Stimulated activated CD4-positive, alpha-beta T cell treated with anti-CD3 and anti-CD28 coated beads, Interleukin-2, amount 100 ng/mL, for 48 hours (primary cell): Measurements from ENCODE around the gene VTI1A.

Experiments used
- DNase-seq, 2 donors: peaks; one replicate each; pipeline ENCODE4 v3.0.0-alpha.2; 2020

Gene VTI1A

GRCh38 chr10:112548535-112549276, 101.7 kb downstream of the VTI1A start:
- DNase-seq, result no peak

- no peak for DNase-seq
These were observed 105.6 kb downstream of the VTI1A start for GRCh38 chr10:112552593-112553110.

- DNase-seq, result no peak
These were observed 106.3 kb downstream of the VTI1A start for GRCh38 chr10:112553315-112553714.

DNA sequence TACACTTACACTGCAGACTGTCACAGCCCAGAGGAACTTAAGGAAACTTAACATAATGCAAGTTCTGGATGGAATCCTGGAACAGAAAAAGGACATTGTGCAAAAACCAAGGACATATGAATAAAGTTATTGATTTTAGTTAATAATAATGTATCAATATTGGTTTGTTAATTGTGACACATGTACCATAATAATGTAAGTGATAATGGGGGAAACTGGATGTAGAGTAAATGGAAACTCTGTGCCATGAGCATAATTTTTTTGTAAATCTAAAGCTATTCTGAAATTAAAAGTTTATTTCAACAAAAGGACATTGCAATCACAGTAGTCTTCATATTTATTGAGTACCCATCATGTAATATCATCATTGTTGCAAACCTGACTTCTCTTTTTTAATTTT, 107.2 kb downstream of the VTI1A start:
- no peak for DNase-seq

DNA sequence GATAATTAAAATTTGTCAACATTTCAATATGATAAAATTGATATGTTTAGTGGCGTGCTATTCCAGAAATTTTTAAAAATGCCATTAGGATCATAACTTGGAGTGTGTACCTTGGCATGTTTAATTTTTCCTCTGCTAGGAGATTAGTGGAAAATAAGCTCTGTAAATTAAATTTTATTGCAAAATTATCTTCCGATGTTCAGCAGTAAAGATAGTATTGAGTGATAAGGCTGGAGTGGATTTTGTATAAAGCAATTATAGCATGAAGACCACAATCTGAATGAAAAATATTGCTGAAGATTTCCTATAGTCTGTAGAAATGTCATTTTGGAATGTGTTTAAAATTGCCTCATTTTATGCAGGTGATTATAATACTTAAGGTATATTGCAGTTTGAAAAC, 110.2 kb downstream of the VTI1A start:
- no peak for DNase-seq

GRCh38 chr10:112558476-112559142, 111.6 kb downstream of the VTI1A start:
- no peak for DNase-seq

- DNase-seq, result no peak
These were observed 112.3 kb downstream of the VTI1A start for GRCh38 chr10:112559349-112559748.

DNA sequence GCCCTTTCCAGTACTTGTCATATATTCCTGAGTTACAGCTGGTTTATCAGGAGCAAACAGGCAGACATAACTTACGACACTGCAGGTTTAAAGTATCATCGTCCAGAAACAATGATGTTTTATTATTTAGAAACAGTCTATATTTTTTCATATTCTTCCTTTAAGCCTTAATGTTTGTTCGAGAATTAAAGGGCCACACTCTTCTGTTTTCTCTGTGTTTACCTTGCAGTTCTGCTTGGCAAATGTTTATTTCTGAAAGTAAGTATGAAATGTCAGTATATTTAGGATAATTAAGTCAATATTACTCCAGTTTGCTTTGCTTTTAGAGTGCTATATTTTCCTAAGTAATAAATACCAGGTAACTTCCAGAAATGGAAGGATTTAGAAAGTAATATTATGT, 115.1 kb downstream of the VTI1A start:
- DNase-seq, result no peak

GRCh38 chr10:112562809-112563663, 116.0 kb downstream of the VTI1A start:
- no peak for DNase-seq

DNA sequence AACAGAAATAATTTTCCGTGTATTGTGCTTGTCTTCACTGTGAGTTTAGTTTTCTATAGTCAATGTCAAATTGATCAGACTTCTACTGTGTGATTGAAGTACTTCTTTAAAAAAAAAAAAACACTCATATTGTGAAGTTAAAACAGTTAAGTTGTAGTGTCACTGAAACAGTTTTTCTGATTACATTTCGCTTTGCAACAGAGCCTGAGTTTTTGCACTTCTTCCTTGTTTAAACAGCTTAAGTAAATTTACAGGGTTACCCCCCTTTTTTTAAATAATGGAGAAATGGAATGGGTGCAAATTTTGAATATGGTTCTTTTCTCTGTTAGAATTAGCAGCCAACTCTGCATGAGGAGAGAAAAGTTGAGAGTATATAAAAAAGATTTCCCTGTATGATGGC, 117.3 kb downstream of the VTI1A start:
- no peak for DNase-seq

DNA sequence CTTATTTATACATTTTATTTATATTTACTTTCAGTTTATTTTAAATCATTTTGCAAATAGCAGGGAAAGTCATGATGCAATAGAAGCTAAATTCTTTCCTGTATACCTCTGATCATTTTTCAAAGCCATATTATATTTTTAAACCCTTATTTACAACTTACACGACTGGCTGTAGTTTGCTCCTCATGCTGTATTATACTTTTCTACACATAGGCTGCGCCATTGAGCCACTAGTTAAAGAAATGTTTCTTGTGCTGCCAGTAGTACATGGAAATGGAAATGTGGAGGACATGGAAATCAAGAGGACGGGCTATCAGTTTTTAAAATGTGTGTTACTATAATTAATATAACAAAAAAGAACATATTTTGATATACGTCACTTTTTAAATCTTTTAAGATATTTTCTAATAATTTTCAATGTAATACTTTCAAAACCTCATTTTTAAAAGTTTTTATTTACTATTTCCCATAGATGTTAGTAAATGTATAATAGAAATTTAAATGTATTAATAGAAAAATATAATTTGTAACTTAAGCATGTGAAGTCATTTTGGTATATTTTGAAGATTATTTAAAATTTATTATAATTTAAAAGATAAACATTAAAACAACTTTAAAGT, 118.5 kb downstream of the VTI1A start:
- DNase-seq, result peak in 1 of 2 donors; percentile 5

GRCh38 chr10:112570585-112570984, 123.6 kb downstream of the VTI1A start:
- DNase-seq, result no peak

- no peak for DNase-seq
These were observed 132.6 kb downstream of the VTI1A start for GRCh38 chr10:112579578-112579977.

DNA sequence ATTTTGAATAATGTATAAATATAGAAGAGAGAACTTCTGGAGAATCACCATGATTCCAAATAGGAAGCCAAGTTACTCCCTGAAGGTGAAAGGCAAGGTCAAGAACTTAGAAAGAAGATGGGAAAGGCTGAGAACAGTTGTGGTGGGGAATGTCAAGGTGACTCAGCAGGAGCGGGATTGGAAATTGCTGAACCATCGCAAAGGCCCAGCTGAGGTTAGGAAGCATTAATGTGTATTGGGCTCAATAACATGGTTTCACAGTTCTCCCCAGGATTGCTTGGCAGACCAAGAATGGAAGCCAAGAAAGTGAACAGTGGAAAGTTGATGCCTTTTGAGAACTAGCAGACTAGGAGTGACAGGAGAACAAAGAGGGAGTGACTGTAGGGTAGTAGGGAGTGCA, 133.3 kb downstream of the VTI1A start:
- DNase-seq, result no peak

DNA sequence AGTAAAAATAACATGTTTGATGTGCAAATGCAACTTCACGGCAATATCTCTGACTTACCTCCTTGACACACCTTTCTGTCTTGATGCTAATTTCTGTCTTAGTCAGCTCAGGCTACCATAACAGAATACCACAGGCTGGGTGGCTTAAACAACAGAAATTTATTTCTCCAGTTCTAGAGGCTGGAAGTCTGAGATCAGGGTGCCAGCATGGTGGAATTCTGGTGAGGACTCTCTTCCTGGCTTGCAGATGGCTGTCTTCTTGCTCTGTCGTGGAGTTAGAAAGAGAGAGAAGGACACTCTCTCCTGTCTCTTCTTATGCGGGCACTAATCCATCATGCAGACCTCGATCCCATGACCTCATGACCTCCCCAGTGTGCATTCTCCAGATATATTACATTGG, 134.9 kb downstream of the VTI1A start:
- no peak for DNase-seq

- DNase-seq, result no peak
These were observed 136.4 kb downstream of the VTI1A start for GRCh38 chr10:112583236-112583939.

DNA sequence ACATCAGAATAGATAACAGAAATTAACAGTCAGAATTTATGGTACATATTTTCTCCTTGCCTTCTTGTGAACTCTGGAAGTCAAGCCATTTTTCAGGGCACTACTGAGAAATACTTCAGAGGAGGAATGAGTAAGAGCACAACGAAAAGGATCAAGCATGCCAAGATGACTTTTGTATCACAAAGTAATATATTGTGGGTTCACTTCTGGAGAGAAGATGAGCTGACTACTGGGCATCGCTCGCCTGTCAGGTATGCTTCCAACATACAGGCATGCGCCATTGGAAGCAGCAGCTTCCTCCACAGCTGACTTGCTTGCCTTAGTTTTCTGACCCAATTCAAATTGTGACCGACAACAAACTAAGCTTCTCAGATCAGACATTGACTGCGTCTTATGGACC, 137.3 kb downstream of the VTI1A start:
- no peak for DNase-seq

DNA sequence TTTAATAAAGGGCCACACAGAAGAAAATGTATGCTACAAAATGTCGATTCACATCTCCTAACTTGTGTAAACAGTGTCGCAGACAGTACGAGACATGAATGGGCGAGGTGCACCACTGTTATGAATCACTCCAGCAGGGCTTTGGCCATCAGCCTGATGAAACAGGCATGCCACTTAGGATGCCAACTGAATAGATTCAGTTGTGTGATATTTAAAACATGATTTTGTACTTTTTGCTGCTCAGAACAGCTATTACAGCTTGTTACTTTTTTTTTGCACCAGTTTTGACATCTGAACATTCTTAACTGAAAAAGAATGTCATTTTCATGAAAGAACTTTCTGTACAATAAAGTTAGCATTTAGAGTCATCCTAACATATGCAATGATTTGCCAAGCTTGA, 138.1 kb downstream of the VTI1A start:
- DNase-seq, result no peak

DNA sequence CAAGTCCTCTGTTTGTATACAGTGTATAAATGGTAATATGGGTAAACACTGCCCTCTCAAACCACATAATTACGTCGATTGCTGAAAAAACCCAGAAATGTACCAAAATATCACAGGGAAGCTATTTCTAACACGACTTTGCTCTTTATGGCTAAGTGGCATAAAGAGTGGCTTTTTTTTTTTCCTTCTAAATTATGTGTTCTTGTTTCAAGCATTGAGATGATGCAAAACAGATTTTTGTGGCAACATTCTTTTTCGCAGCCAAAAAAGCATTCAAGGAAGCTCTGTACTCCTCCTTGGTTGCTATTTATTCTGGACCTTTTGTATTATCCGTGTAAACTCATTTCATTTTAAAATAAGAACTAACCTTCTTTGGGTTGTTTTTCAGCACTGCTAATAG, 138.9 kb downstream of the VTI1A start:
- no peak for DNase-seq

DNA sequence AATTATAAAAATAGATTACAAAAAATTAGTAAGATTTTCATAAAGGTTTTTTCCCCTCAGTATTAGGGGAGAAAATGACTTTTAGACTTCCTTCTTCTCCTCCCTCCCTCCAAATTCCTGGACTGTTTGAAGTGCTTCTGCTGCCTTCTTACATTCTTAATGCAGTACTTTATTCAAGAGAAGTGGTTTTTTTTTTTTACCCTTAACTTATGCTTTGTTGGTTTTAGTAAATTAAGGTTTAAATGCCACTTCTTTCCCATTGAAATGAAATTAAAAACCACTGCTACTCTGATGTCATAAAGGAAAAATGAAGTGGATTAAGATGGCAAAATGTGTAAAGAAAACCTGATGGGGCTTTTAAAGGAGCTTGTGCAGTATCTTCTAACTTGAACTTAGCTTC, 140.7 kb downstream of the VTI1A start:
- no peak for DNase-seq

GRCh38 chr10:112588225-112588990, 141.4 kb downstream of the VTI1A start:
- no peak for DNase-seq

- DNase-seq, result no peak
These were observed 142.1 kb downstream of the VTI1A start for GRCh38 chr10:112589081-112589480.
